DOHH2 (cell line): ENCODE measurements around the gene BOK.

Experiments
- H3F3A ChIP-seq: fragments of 200-600 bp; sonication (generic), shearing (Covaris generic); 2 replicates; pipeline ENCODE4 v1.6.0; 2016; ENCODE audit warnings: antibody characterized with exemption, mild to moderate bottlenecking; ENCODE audit not compliant: control insufficient read depth, insufficient read depth
- H3K27ac ChIP-seq: fragments of 200-600 bp; sonication (generic); 2 replicates; pipeline ENCODE4 v1.5.1; 2014; ENCODE audit warnings: low read depth, mild to moderate bottlenecking, low read length, moderate library complexity
- H3K27me3 ChIP-seq: fragments of 200-600 bp; sonication (generic); 2 replicates; pipeline ENCODE4 v1.6.1; 2014; ENCODE audit warnings: mild to moderate bottlenecking, low read length, mixed read lengths; ENCODE audit not compliant: control insufficient read depth
- H3K36me3 ChIP-seq: fragments of 200-600 bp; sonication (generic); 2 replicates; pipeline ENCODE4 v1.6.1; 2014; ENCODE audit warnings: mild to moderate bottlenecking, low read length, moderate library complexity, mixed read lengths; ENCODE audit not compliant: control insufficient read depth
- H3K4me1 ChIP-seq: fragments of 200-600 bp; sonication (generic); 2 replicates; pipeline ENCODE4 v1.6.1; 2014; ENCODE audit warnings: mild to moderate bottlenecking, low read length, mixed read lengths; ENCODE audit not compliant: control insufficient read depth
- H3K4me2 ChIP-seq: fragments of 200-600 bp; sonication (generic); 2 replicates; pipeline ENCODE4 v1.6.0; 2014; ENCODE audit warnings: mild to moderate bottlenecking, low read length, moderate library complexity
- H3K4me3 ChIP-seq: fragments of 200-600 bp; sonication (generic); 2 replicates; pipeline ENCODE4 v1.5.1; 2014; ENCODE audit warnings: mild to moderate bottlenecking, low read length, mixed read lengths
- H3K79me2 ChIP-seq: fragments of 200-600 bp; sonication (generic); 2 replicates; pipeline ENCODE4 v1.6.1; 2014; ENCODE audit warnings: mild to moderate bottlenecking, low read length, mixed read lengths; ENCODE audit not compliant: control insufficient read depth
- H3K9me2 ChIP-seq: fragments of 200-600 bp; sonication (generic); replicated peaks from 2 replicates; pipeline ENCODE4 v1.6.1; 2014; ENCODE audit warnings: mild to moderate bottlenecking, low read length, mixed read lengths; ENCODE audit not compliant: control insufficient read depth
- H3K9me3 ChIP-seq: fragments of 200-600 bp; sonication (generic); 2 replicates; pipeline ENCODE4 v1.6.1; 2014; ENCODE audit warnings: antibody characterized with exemption, low read length, mixed read lengths; ENCODE audit not compliant: control insufficient read depth, insufficient read depth
- H4K20me1 ChIP-seq: fragments of 200-600 bp; sonication (generic); 2 replicates; pipeline ENCODE4 v1.6.0; 2014; ENCODE audit warnings: low read depth, mild to moderate bottlenecking, antibody characterized with exemption, low read length, moderate library complexity; ENCODE audit not compliant: control insufficient read depth, insufficient read depth
- CTCF ChIP-seq: fragments of 200-600 bp; sonication (generic); IDR thresholded peaks from one replicate; pipeline ENCODE4 v1.5.1; 2014; ENCODE audit warnings: antibody characterized with exemption, mild to moderate bottlenecking, low read depth, low read length; ENCODE audit not compliant: poor library complexity, severe bottlenecking
- EZH2phosphoT487 ChIP-seq: fragments of 200-600 bp; sonication (generic); IDR thresholded peaks from 2 replicates; pipeline ENCODE4 v1.6.1; 2017; ENCODE audit warnings: borderline replicate concordance, mild to moderate bottlenecking, antibody characterized with exemption, low read length, moderate library complexity, mixed read lengths

The BOK gene

GRCh38 chr2:241530571-241530970 lies 28.0 kb upstream of the BOK start:
- H3K36me3 ChIP-seq: no peaks in the 10 kb centered on the region
- H3K9me3 ChIP-seq: no peaks in the 10 kb centered on the region
- no peaks in the 10 kb centered on the region for H3F3A ChIP-seq
- H4K20me1 ChIP-seq: no peaks in the 10 kb centered on the region
- H3K4me1 ChIP-seq: no peaks in the 10 kb centered on the region
- no peaks in the 10 kb centered on the region for H3K79me2 ChIP-seq
- H3K4me2 ChIP-seq: no peak overlapping the region
- no peak overlapping the region for H3K27ac ChIP-seq
- no peaks in the 10 kb centered on the region for H3K9me2 ChIP-seq
- no peak overlapping the region for H3K4me3 ChIP-seq
- TF ChIP-seq CTCF: no peak
- no peak for TF ChIP-seq EZH2phosphoT487
- H3K27me3 ChIP-seq: no peaks in the 10 kb centered on the region

GRCh38 chr2:241531161-241531722 lies 27.3 kb upstream of the BOK start:
- Histone ChIP-seq H3K27ac (no peak overlapping the region), H3K4me1 (no peaks in the 10 kb centered on the region), H3K9me3 (no peaks in the 10 kb centered on the region), H4K20me1 (no peaks in the 10 kb centered on the region), H3K9me2 (no peaks in the 10 kb centered on the region), H3F3A (no peaks in the 10 kb centered on the region), H3K4me2 (no peak overlapping the region), H3K4me3 (no peak overlapping the region), H3K36me3 (no peaks in the 10 kb centered on the region), H3K79me2 (no peaks in the 10 kb centered on the region), H3K27me3 (no peaks in the 10 kb centered on the region)
- TF ChIP-seq CTCF (no peak), EZH2phosphoT487 (no peak)

GRCh38 chr2:241532168-241532567 lies 26.4 kb upstream of the BOK start:
- no peaks in the 10 kb centered on the region for H3F3A ChIP-seq
- H3K79me2 ChIP-seq: no peaks in the 10 kb centered on the region
- H3K27me3 ChIP-seq: peaks cover 3% of the 10 kb centered on the region; the same call in 1 of the 2 replicates
- H3K27ac ChIP-seq: no peak overlapping the region
- TF ChIP-seq EZH2phosphoT487 (no peak), CTCF (no peak)
- H3K9me2 ChIP-seq: no peaks in the 10 kb centered on the region
- H3K4me2 ChIP-seq: no peak overlapping the region
- H3K9me3 ChIP-seq: no peaks in the 10 kb centered on the region
- H3K4me3 ChIP-seq: no peak overlapping the region
- no peaks in the 10 kb centered on the region for H3K36me3 ChIP-seq
- no peaks in the 10 kb centered on the region for H3K4me1 ChIP-seq
- H4K20me1 ChIP-seq: no peaks in the 10 kb centered on the region
